Loucy (cell line): ENCODE results near the gene BMERB1.

ENCODE experiments used
- H2AFZ ChIP-seq: fragments of 200-600 bp; sonication (generic); 2 replicates; pipeline ENCODE4 v1.6.0; 2016; ENCODE audit warnings: antibody characterized with exemption, mild to moderate bottlenecking, low read length, moderate library complexity
- H3F3A ChIP-seq: fragments of 200-600 bp; 2 replicates; pipeline ENCODE4 v1.6.0; 2016; ENCODE audit warnings: antibody characterized with exemption, low read depth, mild to moderate bottlenecking
- H3K27me3 ChIP-seq: fragments of 200-600 bp; sonication (generic); 2 replicates; pipeline ENCODE4 v1.6.1; 2014; ENCODE audit warnings: low read length, mild to moderate bottlenecking; ENCODE audit not compliant: insufficient read depth, poor library complexity, severe bottlenecking
- H3K36me3 ChIP-seq: fragments of 200-600 bp; sonication (generic); 2 replicates; pipeline ENCODE4 v1.6.1; 2016; ENCODE audit warnings: low read length; ENCODE audit not compliant: insufficient read depth
- H3K4me1 ChIP-seq: fragments of 200-600 bp; sonication (generic); 2 replicates; pipeline ENCODE4 v1.5.1; 2014; ENCODE audit warnings: low read length, mild to moderate bottlenecking; ENCODE audit not compliant: insufficient read depth, poor library complexity, severe bottlenecking
- H3K4me2 ChIP-seq: fragments of 200-600 bp; sonication (generic); 2 replicates; pipeline ENCODE4 v1.6.0; 2014; ENCODE audit warnings: antibody characterized with exemption, low read length, low read depth, mild to moderate bottlenecking; ENCODE audit not compliant: poor library complexity, severe bottlenecking
- H3K4me3 ChIP-seq: fragments of 200-600 bp; sonication (generic); 2 replicates; pipeline ENCODE4 v1.5.1; 2014; ENCODE audit warnings: low read length, mild to moderate bottlenecking, mixed read lengths; ENCODE audit not compliant: poor library complexity, severe bottlenecking
- H3K79me2 ChIP-seq: fragments of 200-600 bp; sonication (generic); 2 replicates; pipeline ENCODE4 v1.6.1; 2014; ENCODE audit warnings: low read length; ENCODE audit not compliant: insufficient read depth
- H3K9ac ChIP-seq: fragments of 200-600 bp; sonication (generic); 2 replicates; pipeline ENCODE4 v1.6.0; 2014; ENCODE audit warnings: mild to moderate bottlenecking, low read depth, low read length, moderate library complexity; ENCODE audit not compliant: poor library complexity, severe bottlenecking
- H3K9me2 ChIP-seq: fragments of 200-600 bp; sonication (generic); replicated peaks from 2 replicates; pipeline ENCODE4 v1.6.1; 2016; ENCODE audit warnings: low read depth, low read length, mixed read lengths
- H3K9me3 ChIP-seq: fragments of 200-600 bp; sonication (generic); 2 replicates; pipeline ENCODE4 v1.6.1; 2014; ENCODE audit warnings: mild to moderate bottlenecking, antibody characterized with exemption, low read length, low read depth; ENCODE audit not compliant: insufficient read depth
- H4K20me1 ChIP-seq: fragments of 200-600 bp; sonication (generic); 2 replicates; pipeline ENCODE4 v1.6.0; 2014; ENCODE audit warnings: antibody characterized with exemption, low read length, mild to moderate bottlenecking; ENCODE audit not compliant: insufficient read depth, poor library complexity, severe bottlenecking
- CTCF ChIP-seq: fragments of 200-600 bp; sonication (generic); conservative IDR thresholded peaks from 2 replicates; pipeline ENCODE4 v1.5.1; 2014; ENCODE audit warnings: mild to moderate bottlenecking, antibody characterized with exemption, low read length
- EZH2phosphoT487 ChIP-seq: fragments of 200-600 bp; IDR thresholded peaks from 2 replicates; pipeline ENCODE4 v1.6.1; 2018; ENCODE audit warnings: antibody characterized with exemption, mild to moderate bottlenecking, moderate library complexity, borderline replicate concordance

Gene BMERB1

DNA sequence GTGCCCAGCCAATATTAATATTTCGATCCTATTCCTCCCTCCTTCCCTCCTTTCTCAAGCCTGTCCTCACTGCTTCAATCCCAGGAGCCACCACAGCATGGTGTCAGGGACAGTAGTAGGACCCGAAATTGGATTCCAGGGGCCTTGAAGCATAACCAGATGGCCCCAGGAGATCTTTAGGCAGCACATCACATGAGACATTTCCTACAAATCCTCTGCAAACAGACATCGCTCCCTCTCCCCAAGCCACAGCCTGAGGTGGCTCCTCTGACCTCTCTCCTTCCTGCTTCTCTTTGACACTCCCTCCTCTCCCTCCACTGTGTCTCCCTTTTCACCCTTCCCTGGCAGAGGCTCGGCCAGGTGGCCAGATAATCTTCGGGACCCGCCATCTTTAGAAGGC is 76.6 kb downstream of the BMERB1 start:
- Histone ChIP-seq H3K9ac (no peak overlapping the region), H3K9me2 (no peaks in the 10 kb centered on the region), H3K4me2 (no peak overlapping the region), H4K20me1 (no peaks in the 10 kb centered on the region), H3K79me2 (no peaks in the 10 kb centered on the region), H3F3A (no peaks in the 10 kb centered on the region), H3K9me3 (no peaks in the 10 kb centered on the region), H3K27me3 (no peaks in the 10 kb centered on the region), H3K4me3 (no peak overlapping the region), H3K4me1 (no peaks in the 10 kb centered on the region), H3K36me3 (no peaks in the 10 kb centered on the region), H2AFZ (no peak overlapping the region)
- no peak for TF ChIP-seq EZH2phosphoT487
- TF ChIP-seq CTCF = no peak

DNA sequence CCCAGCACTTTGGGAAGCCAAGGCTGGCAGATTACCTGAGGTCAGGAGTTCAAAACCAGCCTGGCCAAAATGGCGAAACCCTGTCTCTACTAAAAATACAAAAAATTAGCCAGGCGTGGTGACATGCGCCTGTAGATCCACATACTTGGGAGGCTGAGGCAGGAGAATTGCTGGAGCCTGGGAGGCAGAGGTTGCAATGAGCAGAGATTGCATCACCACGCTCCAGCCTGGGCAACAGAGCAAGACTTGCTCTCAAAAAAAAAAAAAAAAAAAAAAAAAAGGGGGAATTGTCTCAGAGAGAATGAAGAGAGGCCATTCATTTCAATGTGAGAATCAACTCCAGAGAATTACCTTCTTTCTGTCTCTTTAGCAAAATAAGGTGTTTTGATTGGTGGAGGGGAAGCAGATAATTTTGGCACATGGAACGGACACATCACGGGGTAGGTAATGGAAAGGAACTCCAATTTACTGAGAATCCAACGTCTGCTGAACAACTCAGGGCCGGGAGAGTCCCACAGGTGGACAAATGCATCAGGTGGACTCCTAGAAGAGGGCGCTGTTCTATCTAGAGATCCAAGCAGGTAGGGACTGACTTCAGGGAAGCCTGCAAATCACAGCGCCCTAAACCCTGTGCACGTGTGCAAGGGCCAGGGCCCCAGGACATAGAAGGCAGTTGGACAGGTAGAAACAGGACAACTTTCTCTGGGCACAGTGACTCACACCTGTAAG is 77.5 kb downstream of the BMERB1 start:
- H3K4me1 ChIP-seq = no peaks in the 10 kb centered on the region
- no peaks in the 10 kb centered on the region for H4K20me1 ChIP-seq
- no peaks in the 10 kb centered on the region for H3K27me3 ChIP-seq
- H3K4me2 ChIP-seq = no peak overlapping the region
- H3F3A ChIP-seq = no peaks in the 10 kb centered on the region
- H3K9me3 ChIP-seq = no peaks in the 10 kb centered on the region
- TF ChIP-seq CTCF = no peak
- TF ChIP-seq EZH2phosphoT487 = no peak
- no peaks in the 10 kb centered on the region for H3K79me2 ChIP-seq
- no peak overlapping the region for H2AFZ ChIP-seq
- H3K9me2 ChIP-seq = no peaks in the 10 kb centered on the region
- no peak overlapping the region for H3K9ac ChIP-seq
- no peaks in the 10 kb centered on the region for H3K36me3 ChIP-seq
- H3K4me3 ChIP-seq = no peak overlapping the region

GRCh38 chr16:15513156-15513555 is 78.8 kb downstream of the BMERB1 start:
- Histone ChIP-seq H3K4me1 (no peaks in the 10 kb centered on the region), H3K9me3 (no peaks in the 10 kb centered on the region), H3K79me2 (no peaks in the 10 kb centered on the region)

More at GRCh38 chr16:15513156-15513555, 78.8 kb downstream of the BMERB1 start:
- Histone ChIP-seq H3F3A (no peaks in the 10 kb centered on the region), H3K9ac (no peak overlapping the region), H3K9me2 (no peaks in the 10 kb centered on the region), H2AFZ (no peak overlapping the region), H4K20me1 (no peaks in the 10 kb centered on the region), H3K27me3 (no peaks in the 10 kb centered on the region), H3K4me2 (no peak overlapping the region), H3K4me3 (no peak overlapping the region), H3K36me3 (no peaks in the 10 kb centered on the region)
- TF ChIP-seq EZH2phosphoT487 = no peak
- TF ChIP-seq CTCF = no peak
